A549 (cell line): ENCODE data around the gene PARP2. TPM values are rescaled to one million over a fixed set of nuclear protein-coding genes. Genes with fewer than 3 reads are reported as not detected.
"Not testable (repeated sequence)": the region's sequence is repeated elsewhere in the genome, so short reads cannot be mapped to it uniquely, and the experiment has no call there.

Experiments used
- ATAC-seq, 2 experiments: fragments of 200-7000 bp in 1 of 2; fragments of >200 bp in 1 of 2; cut with Nextera tagmentation in 1 of 2; cut with Tn5 transposase in 1 of 2; 3 replicates each; pipeline versions ENCODE4 v1.8.0 to v1.9.1; 2018 to 2020; ENCODE audit warnings: mild to moderate bottlenecking in 1 of 2, moderate library complexity in 1 of 2
- CTCF ChIA-PET: fragments of 300-600 bp; sonication (Branson Sonifier 250); formaldehyde crosslinking; extraction: SDS; loops from one replicate; lab custom pipeline; 2021; ENCODE audit warnings: antibody characterized with exemption, inconsistent platforms; lab: Yijun Ruan, JAX
- POLR2A ChIA-PET: fragments of 350-600 bp; formaldehyde crosslinking; extraction: SDS; loops from one replicate; lab custom pipeline; 2021; ENCODE audit warnings: antibody characterized with exemption, inconsistent platforms; lab: Yijun Ruan, JAX
- DNase-seq, 2 experiments: peaks; one replicate each; pipeline versions ENCODE4 v3.0.0 to v3.0.0-alpha.2; 2011 to 2016; ENCODE audit warnings: low read depth in 1 of 2, low spot score in 1 of 2
- FAIRE-seq: peaks from 2 replicates; lab custom pipeline; 2011; peaks lifted over from hg19 to GRCh38; lab: Jason Lieb, UNC
- H3K27ac ChIP-seq, 2 experiments: fragments of >200 bp; sonication (Bioruptor Twin); formaldehyde crosslinking; 3 replicates each; pipeline ENCODE4 v1.5.1; 2016 to 2017
- H3K4me1 ChIP-seq: fragments of >200 bp; sonication (Bioruptor Twin); formaldehyde crosslinking; 3 replicates; pipeline ENCODE4 v1.6.1; 2016
- H3K4me2 ChIP-seq: fragments of >200 bp; sonication (Bioruptor Twin); formaldehyde crosslinking; 3 replicates; pipeline ENCODE4 v1.6.1; 2016
- H3K4me3 ChIP-seq: fragments of >200 bp; sonication (Bioruptor Twin); formaldehyde crosslinking; 3 replicates; pipeline ENCODE4 v1.5.1; 2016
- H3K9me3 ChIP-seq: fragments of >200 bp; sonication (Bioruptor Twin); formaldehyde crosslinking; 3 replicates; pipeline ENCODE4 v1.6.1; 2016
- BCL3 ChIP-seq: fragments of >200 bp; sonication (Bioruptor Twin); formaldehyde crosslinking; IDR thresholded peaks from 3 replicates; pipeline ENCODE4 v1.6.1; 2016
- EHMT2 ChIP-seq: fragments of 200-600 bp; sonication (generic); IDR thresholded peaks from 2 replicates; pipeline ENCODE4 v1.6.1; 2016; ENCODE audit warnings: antibody characterized with exemption, low read depth, mild to moderate bottlenecking, moderate library complexity
- ELK1 ChIP-seq: fragments of 150-350 bp; IDR thresholded peaks from 2 replicates; pipeline ENCODE4 v1.6.1; 2014; ENCODE audit warnings: low read depth, mild to moderate bottlenecking, low read length
- EP300 ChIP-seq, 2 experiments: fragments of >200 bp; sonication (Bioruptor Twin); formaldehyde crosslinking; IDR thresholded peaks; 2 replicates in 1 of 2; 3 replicates in 1 of 2; pipeline ENCODE4 v1.6.1; 2016 to 2017
- FOSL2 ChIP-seq, 2 experiments: fragments of 450-650 bp in 1 of 2; fragments of >200 bp in 1 of 2; sonication (Bioruptor Twin) in 1 of 2; formaldehyde crosslinking; IDR thresholded peaks; 2 replicates each; pipeline versions ENCODE4 v1.5.0 to v1.6.1; 2016 to 2020; ENCODE audit warnings: mild to moderate bottlenecking in 1 of 2, moderate library complexity in 1 of 2
- JUN ChIP-seq, 2 experiments: fragments of >200 bp; sonication (Bioruptor Twin); formaldehyde crosslinking; IDR thresholded peaks; 2 replicates in 1 of 2; 3 replicates in 1 of 2; pipeline ENCODE4 v1.6.1; 2016 to 2017
- MYC ChIP-seq: IDR thresholded peaks from 2 replicates; pipeline ENCODE4 v1.6.1; 2012; ENCODE audit warnings: mild to moderate bottlenecking, inconsistent platforms, low read length, improper control_type of control experiment, borderline replicate concordance
- PBX3 ChIP-seq: IDR thresholded peaks from 2 replicates; pipeline ENCODE4 v1.6.1; 2012
- POLR2AphosphoS2 ChIP-seq: conservative IDR thresholded peaks from 2 replicates; pipeline ENCODE4 v1.6.1; 2012; ENCODE audit warnings: low read length, improper control_type of control experiment, inconsistent platforms
- RAD21 ChIP-seq, 2 experiments: fragments of >200 bp in 1 of 2; sonication (Bioruptor Twin) in 1 of 2; formaldehyde crosslinking in 1 of 2; IDR thresholded peaks in 1 of 2; conservative IDR thresholded peaks in 1 of 2; 2 replicates in 1 of 2; 3 replicates in 1 of 2; pipeline ENCODE4 v1.6.1; 2012 to 2018; ENCODE audit warnings: inconsistent platforms in 1 of 2
- RARB ChIP-seq: fragments of 250-450 bp; sonication (Bioruptor Pico); IDR thresholded peaks from 2 replicates; pipeline ENCODE4 v1.8.0; 2021; ENCODE audit warnings: mild to moderate bottlenecking, moderate library complexity
- RFX5 ChIP-seq: fragments of 450-650 bp; IDR thresholded peaks from 2 replicates; pipeline ENCODE4 v1.7.1; 2014; ENCODE audit warnings: antibody characterized with exemption, mild to moderate bottlenecking, moderate library complexity
- RNF2 ChIP-seq: fragments of 200-600 bp; sonication (generic); IDR thresholded peaks from 2 replicates; pipeline ENCODE4 v1.6.1; 2016; ENCODE audit warnings: low read depth, mild to moderate bottlenecking, antibody characterized with exemption, moderate library complexity, borderline replicate concordance
- SMC3 ChIP-seq: fragments of >200 bp; sonication (Bioruptor Twin); formaldehyde crosslinking; IDR thresholded peaks from 3 replicates; pipeline ENCODE4 v1.6.1; 2018; ENCODE audit warnings: inconsistent platforms
- USF2 ChIP-seq: fragments of 450-650 bp; IDR thresholded peaks from 2 replicates; pipeline ENCODE4 v1.6.1; 2014; ENCODE audit warnings: antibody characterized with exemption
- ZFP36 ChIP-seq: fragments of 450-650 bp; IDR thresholded peaks from 2 replicates; pipeline ENCODE4 v1.6.1; 2014; ENCODE audit warnings: borderline replicate concordance; ENCODE audit not compliant: partially characterized antibody
- WGBS: methylation state at CpG from one replicate; pipeline ENCODE4 v1.1.6; 2017; ENCODE audit errors: missing lambda C conversion rate; 5-methylcytosine and 5-hydroxymethylcytosine counted together
- polyA plus RNA-seq, 4 experiments: library from polyadenylated mRNA; depleted of rRNA in 3 of 4; stranded (reverse); fragments of >200 nt; fragmentation: RNase III in 1 of 4; extraction: RNeasy Plus Mini Kit Qiagen cat#74134 plus additional on column Dnase treatment in 1 of 4; gene quantifications; 2 replicates in 3 of 4; 3 replicates in 1 of 4; pipeline ENCODE4 v1.2.3, GENCODE V29; 2011 to 2017

PARP2 gene
- polyA plus RNA-seq, 2 of the 4 experiments (the other 2 are of a cell fraction), result 42.3 to 43.4 TPM

GRCh38 chr14:20350282-20350681, 6.8 kb downstream of the PARP2 start:
- Histone ChIP-seq H3K9me3 (no peaks in the 10 kb centered on the region), H3K4me2 (no peak overlapping the region), H3K4me1 (no peaks in the 10 kb centered on the region), H3K4me3 (no peak overlapping the region), H3K27ac (no peak overlapping the region)
- CTCF ChIA-PET, result interaction anchor here (0.8 to 1.6 kb wide), 7 partner anchors 8 to 259 kb away, joined by 3 to 13 read pairs (median 3); no protein-coding TSS in a partner anchor
- POLR2A ChIA-PET, result no interaction called here
- ATAC-seq (no peak), FAIRE-seq (no peak), DNase-seq (no peak)
- TF ChIP-seq ELK1, result no peak
- TF ChIP-seq MYC, result no peak
- no peak for TF ChIP-seq EHMT2
- no peak for TF ChIP-seq FOSL2 (IDR thresholded peaks at IDR 0.05)
- TF ChIP-seq FOSL2 (CRISPR knock-in tag; IDR thresholded peaks at IDR 0.05), result 0 out of 2 replicates have a peak, but pooled peaks have one; percentile 28
- WGBS, result 92% methylated on average over 2 of the region's 2 CpGs

GRCh38 chr14:20350860-20351259, 7.4 kb downstream of the PARP2 start:
- CTCF ChIA-PET, result interaction anchor here (0.7 to 2.3 kb wide), 8 partner anchors 9 to 258 kb away, joined by 3 to 13 read pairs (median 4); no protein-coding TSS in a partner anchor
- no peaks in the 10 kb centered on the region for H3K4me1 ChIP-seq
- DNase-seq, result no peak
- ATAC-seq, result peak; percentile 45 to 68; a peak in 3 of 6 replicates
- H3K9me3 ChIP-seq, result no peaks in the 10 kb centered on the region
- no peak overlapping the region for H3K4me2 ChIP-seq
- no peak overlapping the region for H3K4me3 ChIP-seq
- POLR2A ChIA-PET, result no interaction called here
- no peak overlapping the region for H3K27ac ChIP-seq
- no peak for FAIRE-seq
- no peak for TF ChIP-seq ELK1
- TF ChIP-seq ZFP36, result no peak
- 0 out of 5 replicates have a peak, but pooled peaks of 1 of the 2 experiments have one; percentile 2 for TF ChIP-seq RAD21 (conservative IDR thresholded peaks at IDR 0.05 in 1 of 2, IDR thresholded peaks at IDR 0.05 in 1 of 2)
- no peak for TF ChIP-seq SMC3
- no peak for TF ChIP-seq RNF2
- no peak for TF ChIP-seq USF2
- TF ChIP-seq JUN (IDR thresholded peaks at IDR 0.05), result no peak
- TF ChIP-seq EHMT2, result no peak
- no peak for TF ChIP-seq POLR2AphosphoS2

- Histone ChIP-seq H3K9me3 (no peaks in the 10 kb centered on the region), H3K4me2 (no peak overlapping the region), H3K4me3 (no peak overlapping the region), H3K27ac (no peak overlapping the region), H3K4me1 (0 out of 3 replicates have a peak, but pooled peaks cover 3% of the 10 kb centered on the region)
- FAIRE-seq, result no peak
- POLR2A ChIA-PET, result interaction anchor here (2.1 kb wide), 1 partner anchor 13 kb away, joined by 6 read pairs; the partner anchor contains the start of gene PARP2
- DNase-seq, result no peak
- ATAC-seq, result no peak
- CTCF ChIA-PET, result interaction anchor here (0.9 to 1.5 kb wide), 3 partner anchors 13 to 29 kb away, joined by 3 to 4 read pairs (median 3); partner anchors contain the start of gene PARP2
- 74% methylated on average over 3 of the region's 3 CpGs for WGBS
- TF ChIP-seq RARB (CRISPR knock-in tag) (no peak), BCL3 (no peak), PBX3 (no peak), SMC3 (no peak), EP300 (IDR thresholded peaks at IDR 0.05) (no peak), JUN (IDR thresholded peaks at IDR 0.05) (no peak), EHMT2 (no peak), ZFP36 (no peak), RFX5 (no peak)
Measured at GRCh38 chr14:20356422-20356821, 13.0 kb downstream of the PARP2 start.

GRCh38 chr14:20358474-20358873, 15.0 kb downstream of the PARP2 start:
- H3K9me3 ChIP-seq, CTCF ChIA-PET, H3K27ac ChIP-seq, H3K4me1 ChIP-seq, H3K4me2 ChIP-seq, DNase-seq, POLR2A ChIA-PET, ATAC-seq, H3K4me3 ChIP-seq, FAIRE-seq: not testable (repeated sequence)
- WGBS, result 88% methylated on average over 3 of the region's 3 CpGs
